Measurements from ENCODE around the gene TENM4.

DNA sequence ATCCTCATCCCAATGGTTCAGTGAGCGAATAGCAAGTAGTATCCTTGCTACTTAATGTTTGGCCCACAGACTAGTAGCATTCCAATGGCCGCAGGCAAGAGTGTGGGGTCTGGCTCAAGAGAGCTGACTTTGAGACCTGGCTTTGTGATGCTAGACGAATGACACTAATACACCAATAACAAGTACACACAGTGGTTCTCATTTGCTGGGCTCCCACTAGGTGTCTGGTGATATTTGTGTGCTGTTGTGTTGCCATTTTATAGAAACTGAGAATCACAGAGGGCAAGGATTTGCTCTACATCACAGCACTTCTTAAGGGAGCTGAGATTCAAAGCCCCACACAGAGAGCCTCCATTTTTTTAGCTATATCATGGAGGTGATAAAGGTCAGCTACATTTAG is 351.2 kb downstream of the TENM4 start:
- TF ChIP-seq, protein P1, sequence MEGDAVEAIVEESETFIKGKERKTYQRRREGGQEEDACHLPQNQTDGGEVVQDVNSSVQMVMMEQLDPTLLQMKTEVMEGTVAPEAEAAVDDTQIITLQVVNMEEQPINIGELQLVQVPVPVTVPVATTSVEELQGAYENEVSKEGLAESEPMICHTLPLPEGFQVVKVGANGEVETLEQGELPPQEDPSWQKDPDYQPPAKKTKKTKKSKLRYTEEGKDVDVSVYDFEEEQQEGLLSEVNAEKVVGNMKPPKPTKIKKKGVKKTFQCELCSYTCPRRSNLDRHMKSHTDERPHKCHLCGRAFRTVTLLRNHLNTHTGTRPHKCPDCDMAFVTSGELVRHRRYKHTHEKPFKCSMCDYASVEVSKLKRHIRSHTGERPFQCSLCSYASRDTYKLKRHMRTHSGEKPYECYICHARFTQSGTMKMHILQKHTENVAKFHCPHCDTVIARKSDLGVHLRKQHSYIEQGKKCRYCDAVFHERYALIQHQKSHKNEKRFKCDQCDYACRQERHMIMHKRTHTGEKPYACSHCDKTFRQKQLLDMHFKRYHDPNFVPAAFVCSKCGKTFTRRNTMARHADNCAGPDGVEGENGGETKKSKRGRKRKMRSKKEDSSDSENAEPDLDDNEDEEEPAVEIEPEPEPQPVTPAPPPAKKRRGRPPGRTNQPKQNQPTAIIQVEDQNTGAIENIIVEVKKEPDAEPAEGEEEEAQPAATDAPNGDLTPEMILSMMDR (IDR thresholded peaks at IDR 0.05; ENCODE audit: control extremely low read depth in 1 of 3, insufficient read depth in 1 of 3, low read depth in 1 of 3, low read length in 3 of 3): no peak
- TF ChIP-seq YY1 (IDR thresholded peaks at IDR 0.05; ENCODE audit: low read depth, low read length) (no peak), EZH2 (IDR thresholded peaks at IDR 0.05; ENCODE audit: low read depth, low read length, severe bottlenecking) (no peak), RNF2 (IDR thresholded peaks at IDR 0.05; ENCODE audit: borderline replicate concordance, low read depth, low read length, missing control alignments, poor library complexity, severe bottlenecking) (no peak), SP2 (IDR thresholded peaks at IDR 0.05; ENCODE audit: low read length) (no peak), KDM5A (IDR thresholded peaks at IDR 0.05; ENCODE audit: low read length) (no peak), POLR2AphosphoS5 (IDR thresholded peaks at IDR 0.05; ENCODE audit: low read depth, low read length) (no peak), TBP (IDR thresholded peaks at IDR 0.05; ENCODE audit: low read depth, low read length) (no peak)
